Mesodermal cell (in vitro differentiated cells): ENCODE data around the gene SOX14.

ENCODE experiments used
- H3K27ac ChIP-seq: 2 replicates; pipeline ENCODE4 v1.7.0; 2013; ENCODE audit warnings: mild to moderate bottlenecking, low read depth, low read length, moderate library complexity; ENCODE audit not compliant: severe bottlenecking
- H3K36me3 ChIP-seq: 2 replicates; pipeline ENCODE4 v1.7.1; 2013; ENCODE audit warnings: mild to moderate bottlenecking, low read length, moderate library complexity; ENCODE audit not compliant: control insufficient read depth, insufficient read depth
- H3K4me1 ChIP-seq: one replicate; pipeline ENCODE4 v1.7.1; 2013; ENCODE audit warnings: mild to moderate bottlenecking, low read length; ENCODE audit not compliant: insufficient read depth, control insufficient read depth, poor library complexity, severe bottlenecking
- H3K4me3 ChIP-seq: 2 replicates; pipeline ENCODE4 v1.7.0; 2013; ENCODE audit warnings: low read length, control low read depth, mild to moderate bottlenecking; ENCODE audit not compliant: insufficient read depth, poor library complexity, severe bottlenecking; ENCODE audit errors: extremely low read depth
- H3K9me3 ChIP-seq: 2 replicates; pipeline ENCODE4 v1.7.1; 2013; ENCODE audit warnings: mild to moderate bottlenecking, low read length, moderate library complexity; ENCODE audit not compliant: control insufficient read depth
- WGBS, 2 experiments: methylation state at CpG; one replicate each; pipeline ENCODE4 v1.1.5; 2013; ENCODE audit warnings: missing lambda C conversion rate in 2 of 2; ENCODE audit not compliant: insufficient coverage in 2 of 2; 5-methylcytosine and 5-hydroxymethylcytosine counted together

SOX14 gene

DNA sequence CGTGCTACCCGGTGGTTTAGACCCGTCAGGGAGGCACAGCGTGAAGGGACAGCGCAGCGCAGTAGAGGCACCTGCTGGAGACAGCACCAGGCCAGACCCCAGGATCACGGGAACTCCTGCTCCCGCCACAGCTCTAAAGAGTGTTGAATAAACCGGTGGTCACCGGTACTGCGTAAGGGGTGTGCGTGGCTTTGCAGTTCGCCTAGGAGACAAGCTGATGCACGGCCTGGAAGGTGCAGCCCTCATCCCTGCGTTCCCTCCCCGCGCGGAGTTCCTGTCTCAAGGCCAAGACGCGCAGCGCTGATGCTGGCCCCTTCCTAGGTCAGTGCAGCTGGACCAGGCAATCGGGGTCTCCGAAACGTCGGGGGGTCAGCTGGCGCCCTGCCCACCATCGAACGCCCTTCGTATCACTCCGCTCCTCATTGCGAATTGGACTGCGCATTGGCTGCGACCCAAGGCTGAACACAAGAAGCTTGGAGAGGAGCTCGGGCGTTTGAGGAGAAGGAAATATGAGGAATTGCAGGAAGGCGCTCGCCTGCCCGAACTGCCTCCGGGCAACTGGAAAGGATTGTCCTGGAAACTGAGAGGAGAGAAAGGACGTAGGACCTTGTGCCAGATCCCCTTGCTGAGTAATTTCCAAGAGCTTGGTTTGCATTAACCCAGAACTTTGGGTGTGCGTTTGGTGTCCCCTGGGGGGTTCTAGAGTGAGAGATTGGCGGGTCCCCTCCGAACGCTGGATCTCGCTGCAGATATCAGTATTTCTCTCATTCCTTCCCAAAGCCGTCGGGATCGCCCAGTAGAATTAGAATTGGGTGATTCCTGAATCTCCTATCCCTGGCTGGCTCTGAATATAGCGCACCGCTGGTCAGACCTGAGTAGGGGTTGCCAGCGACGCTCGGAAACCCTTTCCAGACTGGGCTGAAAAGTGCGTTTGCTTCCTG lies 2.3 kb upstream of the SOX14 start:
- WGBS, 2 experiments: 2 to 3% methylated on average over 47 to 53 of the region's 54 CpGs
- Histone ChIP-seq H3K4me3 (no peak overlapping the region), H3K36me3 (no peaks in the 10 kb centered on the region), H3K4me1 (peaks cover 13% of the 10 kb centered on the region), H3K9me3 (no peaks in the 10 kb centered on the region), H3K27ac (no peak overlapping the region)

GRCh38 chr3:137762674-137763593 lies 1.2 kb upstream of the SOX14 start:
- Histone ChIP-seq H3K4me3 (no peak overlapping the region), H3K36me3 (no peaks in the 10 kb centered on the region), H3K27ac (no peak overlapping the region), H3K4me1 (peaks cover 13% of the 10 kb centered on the region), H3K9me3 (no peaks in the 10 kb centered on the region)
- 1 to 2% methylated on average over 20 of the region's 34 CpGs for WGBS, 2 experiments

DNA sequence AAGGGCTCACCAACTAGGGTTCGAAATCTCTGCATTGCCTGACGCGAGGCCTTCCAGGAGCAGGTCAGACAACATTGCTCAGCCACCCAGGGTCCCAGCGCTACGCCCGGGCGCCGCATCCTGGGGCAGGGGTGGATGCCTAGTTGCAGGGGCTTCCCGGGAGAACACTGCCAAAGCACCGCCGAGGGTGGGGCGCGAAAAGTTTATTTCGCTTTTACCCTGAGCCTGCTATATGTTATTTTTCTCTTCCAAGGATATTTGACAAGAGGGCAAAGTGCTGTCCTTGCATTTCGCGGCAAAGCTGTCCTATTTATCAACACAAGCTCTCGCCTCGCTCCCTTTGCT lies 549 bp upstream of the SOX14 start:
- H3K9me3 ChIP-seq: no peaks in the 10 kb centered on the region
- H3K36me3 ChIP-seq: no peaks in the 10 kb centered on the region
- WGBS, 2 experiments: 2 to 3% methylated on average over 16 to 17 of the region's 18 CpGs
- no peak overlapping the region for H3K4me3 ChIP-seq
- H3K27ac ChIP-seq: no peak overlapping the region
- H3K4me1 ChIP-seq: peaks cover 13% of the 10 kb centered on the region

DNA sequence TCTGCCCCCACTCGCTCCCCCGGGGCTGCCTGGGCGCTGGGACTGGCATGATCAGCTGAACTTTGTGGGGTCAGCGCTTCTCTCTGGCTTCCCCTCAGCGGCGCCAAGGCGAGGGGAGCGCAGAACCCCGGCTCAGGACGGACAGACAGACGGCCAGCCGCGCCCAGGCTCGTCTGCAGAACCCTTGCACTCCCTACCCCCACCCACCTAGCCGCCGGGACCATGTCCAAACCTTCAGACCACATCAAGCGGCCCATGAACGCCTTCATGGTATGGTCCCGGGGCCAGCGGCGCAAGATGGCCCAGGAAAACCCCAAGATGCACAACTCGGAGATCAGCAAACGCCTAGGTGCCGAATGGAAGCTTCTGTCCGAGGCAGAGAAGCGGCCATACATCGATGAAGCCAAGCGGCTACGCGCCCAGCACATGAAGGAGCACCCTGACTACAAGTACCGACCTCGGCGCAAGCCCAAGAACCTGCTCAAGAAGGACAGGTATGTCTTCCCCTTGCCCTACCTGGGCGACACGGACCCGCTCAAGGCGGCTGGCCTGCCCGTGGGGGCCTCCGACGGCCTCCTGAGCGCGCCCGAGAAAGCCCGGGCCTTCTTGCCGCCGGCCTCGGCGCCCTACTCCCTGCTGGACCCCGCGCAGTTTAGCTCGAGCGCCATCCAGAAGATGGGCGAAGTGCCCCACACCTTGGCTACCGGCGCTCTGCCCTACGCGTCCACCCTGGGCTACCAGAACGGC lies 621 bp downstream of the SOX14 start:
- H3K27ac ChIP-seq: no peak overlapping the region
- no peak overlapping the region for H3K4me3 ChIP-seq
- H3K4me1 ChIP-seq: peaks cover 13% of the 10 kb centered on the region
- no peaks in the 10 kb centered on the region for H3K9me3 ChIP-seq
- 1 to 2% methylated on average over 34 to 50 of the region's 58 CpGs for WGBS, 2 experiments
- no peaks in the 10 kb centered on the region for H3K36me3 ChIP-seq

DNA sequence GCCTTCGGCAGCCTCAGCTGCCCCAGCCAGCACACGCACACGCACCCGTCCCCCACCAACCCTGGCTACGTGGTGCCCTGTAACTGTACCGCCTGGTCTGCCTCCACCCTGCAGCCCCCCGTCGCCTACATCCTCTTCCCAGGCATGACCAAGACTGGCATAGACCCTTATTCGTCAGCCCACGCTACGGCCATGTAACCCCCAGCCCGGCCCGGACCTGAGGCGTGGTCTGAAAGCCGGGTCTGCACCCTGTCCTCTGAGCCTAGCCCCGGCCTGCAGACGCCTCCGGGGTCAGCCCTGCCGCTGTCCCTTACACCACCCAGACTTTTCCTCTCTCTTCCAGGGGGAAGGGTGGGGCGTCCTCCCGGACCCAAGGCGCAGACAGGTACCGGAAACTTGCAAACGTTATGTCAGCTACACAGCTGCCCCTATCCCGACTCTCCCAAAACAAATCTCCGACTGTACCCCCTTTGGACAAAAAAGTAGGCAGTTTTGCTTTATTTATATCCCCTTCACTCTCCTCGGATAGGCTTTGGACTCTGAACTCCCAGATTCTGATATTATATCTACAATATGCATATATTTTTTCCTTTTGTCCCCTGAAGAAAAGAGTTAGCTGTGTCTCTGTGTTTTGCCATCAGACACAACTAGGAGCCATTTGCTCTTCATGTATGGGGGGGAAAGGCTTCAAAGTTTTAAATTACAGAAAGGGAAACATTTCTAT lies 1.4 kb downstream of the SOX14 start:
- H3K4me1 ChIP-seq: peaks cover 13% of the 10 kb centered on the region
- no peak overlapping the region for H3K4me3 ChIP-seq
- H3K9me3 ChIP-seq: no peaks in the 10 kb centered on the region
- WGBS, 2 experiments: 1 to 2% methylated on average over 20 to 26 of the region's 27 CpGs
- no peaks in the 10 kb centered on the region for H3K36me3 ChIP-seq
- H3K27ac ChIP-seq: no peak overlapping the region

DNA sequence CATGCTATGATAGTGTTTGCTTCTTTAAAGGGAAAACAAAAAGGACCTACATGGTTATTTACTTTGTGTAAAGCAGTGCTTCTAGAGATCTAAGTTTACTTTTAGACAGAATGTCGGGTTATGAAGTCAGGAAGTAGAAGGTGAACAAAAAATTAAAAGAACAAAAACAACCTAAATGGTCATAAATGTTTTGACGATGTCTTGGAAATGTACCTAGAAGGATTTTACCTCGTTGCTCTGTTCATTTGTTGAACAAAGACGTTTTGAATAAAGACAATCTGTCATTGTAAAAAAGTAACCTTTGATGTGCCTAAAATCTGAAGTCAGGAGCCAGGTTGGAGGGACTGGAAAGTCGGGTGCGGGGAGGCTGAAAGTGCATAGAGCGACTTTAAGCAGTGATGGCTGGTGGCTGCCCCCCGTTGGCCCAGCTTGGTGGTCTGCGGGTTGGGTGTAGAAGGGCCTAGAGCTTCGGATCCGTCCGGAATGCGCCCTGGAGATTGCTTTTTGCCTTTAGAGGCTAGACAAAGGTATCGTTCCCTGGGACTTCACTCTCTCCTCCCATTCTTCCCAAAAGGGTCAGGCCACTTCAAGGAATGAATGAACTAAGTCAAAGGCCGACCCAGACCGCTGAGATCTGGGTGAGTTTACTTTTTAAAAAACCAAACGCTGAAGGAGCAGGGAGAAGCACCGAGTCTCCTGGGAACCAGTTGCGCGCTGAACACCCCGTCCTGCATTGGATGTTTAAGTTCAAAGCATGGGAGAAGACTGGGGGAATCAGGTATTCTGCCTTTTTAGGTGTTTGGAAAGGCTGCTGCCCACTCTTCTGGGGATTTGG lies 2.1 kb downstream of the SOX14 start:
- H3K36me3 ChIP-seq: no peaks in the 10 kb centered on the region
- 1 to 2% methylated on average over 11 to 17 of the region's 21 CpGs for WGBS, 2 experiments
- no peaks in the 10 kb centered on the region for H3K9me3 ChIP-seq
- no peak overlapping the region for H3K27ac ChIP-seq
- peaks cover 13% of the 10 kb centered on the region for H3K4me1 ChIP-seq
- H3K4me3 ChIP-seq: no peak overlapping the region

GRCh38 chr3:137766876-137767537 lies 2.9 kb downstream of the SOX14 start:
- H3K36me3 ChIP-seq: no peaks in the 10 kb centered on the region
- H3K27ac ChIP-seq: no peak overlapping the region
- H3K4me3 ChIP-seq: no peak overlapping the region
- H3K9me3 ChIP-seq: no peaks in the 10 kb centered on the region
- H3K4me1 ChIP-seq: peaks cover 13% of the 10 kb centered on the region
- 2 to 4% methylated on average over 8 to 11 of the region's 22 CpGs for WGBS, 2 experiments

GRCh38 chr3:137767538-137768360 lies 3.6 kb downstream of the SOX14 start:
- Histone ChIP-seq H3K9me3 (no peaks in the 10 kb centered on the region), H3K4me1 (peaks cover 13% of the 10 kb centered on the region), H3K36me3 (no peaks in the 10 kb centered on the region), H3K4me3 (no peak overlapping the region), H3K27ac (no peak overlapping the region)
- 0% methylated on average over 24 to 30 of the region's 36 CpGs for WGBS, 2 experiments
